ENCODE data around the gene BCR.

DNA sequence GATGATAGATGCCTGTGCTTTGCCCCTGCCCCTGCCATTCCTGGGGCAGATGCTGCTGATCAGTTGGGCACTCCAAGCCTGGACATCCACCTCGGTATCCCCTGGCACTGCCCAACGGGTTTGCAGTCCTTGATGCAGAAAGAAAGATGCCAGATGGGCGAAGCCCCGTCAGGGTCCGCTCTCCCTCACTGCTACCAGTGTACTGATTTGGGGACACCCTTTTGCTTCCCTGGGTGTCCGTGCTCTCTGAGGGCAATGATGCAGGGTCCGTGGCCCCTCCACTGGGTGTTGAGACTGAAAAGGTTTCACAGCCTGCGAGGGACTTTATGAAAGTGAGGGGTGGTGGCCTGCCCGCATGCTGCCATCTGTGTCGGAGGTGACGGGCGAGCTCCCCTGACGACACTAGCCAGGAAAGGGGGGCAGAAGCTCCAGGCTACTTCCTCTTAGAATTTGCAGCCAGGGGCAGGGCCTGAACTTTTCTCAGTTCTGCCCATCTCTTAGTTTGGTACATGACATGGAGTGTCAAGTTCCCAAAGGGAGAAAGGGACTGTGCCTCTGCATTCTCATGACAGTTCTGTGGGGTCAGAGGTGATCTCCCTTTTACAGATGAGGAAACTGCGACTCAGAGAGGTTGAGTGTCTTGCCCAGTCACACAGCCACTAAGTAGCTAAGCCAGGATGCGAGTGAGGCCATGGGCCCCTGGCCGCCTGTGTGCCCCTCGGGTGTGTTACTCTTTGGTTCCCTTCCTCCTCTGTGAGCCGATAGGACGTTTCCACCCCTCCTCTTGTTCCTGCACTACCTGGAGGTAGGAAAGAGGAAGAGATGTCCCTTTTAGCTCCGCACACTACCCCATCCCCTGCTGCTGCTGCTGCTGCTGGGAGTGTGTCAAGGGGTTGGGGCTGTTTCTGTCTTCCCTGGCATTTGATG, 96.6 kb downstream of the BCR start:
- TF ChIP-seq, protein P1, sequence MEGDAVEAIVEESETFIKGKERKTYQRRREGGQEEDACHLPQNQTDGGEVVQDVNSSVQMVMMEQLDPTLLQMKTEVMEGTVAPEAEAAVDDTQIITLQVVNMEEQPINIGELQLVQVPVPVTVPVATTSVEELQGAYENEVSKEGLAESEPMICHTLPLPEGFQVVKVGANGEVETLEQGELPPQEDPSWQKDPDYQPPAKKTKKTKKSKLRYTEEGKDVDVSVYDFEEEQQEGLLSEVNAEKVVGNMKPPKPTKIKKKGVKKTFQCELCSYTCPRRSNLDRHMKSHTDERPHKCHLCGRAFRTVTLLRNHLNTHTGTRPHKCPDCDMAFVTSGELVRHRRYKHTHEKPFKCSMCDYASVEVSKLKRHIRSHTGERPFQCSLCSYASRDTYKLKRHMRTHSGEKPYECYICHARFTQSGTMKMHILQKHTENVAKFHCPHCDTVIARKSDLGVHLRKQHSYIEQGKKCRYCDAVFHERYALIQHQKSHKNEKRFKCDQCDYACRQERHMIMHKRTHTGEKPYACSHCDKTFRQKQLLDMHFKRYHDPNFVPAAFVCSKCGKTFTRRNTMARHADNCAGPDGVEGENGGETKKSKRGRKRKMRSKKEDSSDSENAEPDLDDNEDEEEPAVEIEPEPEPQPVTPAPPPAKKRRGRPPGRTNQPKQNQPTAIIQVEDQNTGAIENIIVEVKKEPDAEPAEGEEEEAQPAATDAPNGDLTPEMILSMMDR (IDR thresholded peaks at IDR 0.05; ENCODE audit: poor library complexity), result no peak
- TF ChIP-seq EZH2 (IDR thresholded peaks at IDR 0.05; ENCODE audit: borderline replicate concordance), result no peak
- TF ChIP-seq EZH2phosphoT487 (IDR thresholded peaks at IDR 0.05; ENCODE audit: low read depth, severe bottlenecking, unreplicated experiment), result no peak

All from hepatocyte (in vitro differentiated cells).